Measurements from ENCODE around the gene PRRG1. TPM values are rescaled to one million over a fixed set of nuclear protein-coding genes. Genes with fewer than 3 reads are reported as not detected.
"Not testable (repeated sequence)": the region's sequence is repeated elsewhere in the genome, so short reads cannot be mapped to it uniquely, and the experiment has no call there.

PRRG1 gene
- polyA plus RNA-seq, 1 of the 3 experiments (the other 2 are of a cell fraction): 3.0 TPM

DNA sequence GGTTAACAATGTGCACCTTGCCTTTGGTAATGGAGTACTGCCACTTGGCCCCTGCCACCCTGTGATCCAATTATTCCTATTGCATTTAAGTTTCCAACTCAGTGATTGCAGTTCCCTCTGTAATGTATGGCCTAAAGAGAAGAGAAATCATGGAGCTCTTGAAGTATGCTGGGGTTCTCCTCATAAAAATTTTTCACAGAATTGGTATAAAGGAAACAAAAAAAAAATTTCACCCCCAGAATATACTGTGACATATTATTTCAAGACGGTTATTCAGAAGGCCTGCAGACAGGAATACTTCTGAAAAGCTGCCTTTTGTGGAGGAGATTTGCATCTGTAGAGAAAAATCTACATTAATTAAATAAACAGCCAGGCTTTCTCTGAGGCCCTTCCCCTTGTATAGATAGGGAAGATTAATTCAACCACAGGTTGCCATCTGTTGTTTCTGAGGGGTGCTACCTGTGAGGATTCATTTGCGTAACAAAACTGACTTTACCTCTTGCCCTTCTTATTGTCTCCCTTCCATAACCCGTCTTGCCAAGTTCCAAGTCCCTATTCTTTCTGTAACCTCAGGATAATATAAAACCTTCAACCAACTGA is 127.5 kb downstream of the PRRG1 start:
- Histone ChIP-seq H3K4me1 (ENCODE audit: control insufficient read depth in 1 of 2, insufficient read depth in 2 of 2, low read depth in 1 of 2, low read length in 1 of 2) (no peaks in the 10 kb centered on the region), H3K9me2 (no peaks in the 10 kb centered on the region), H4K20me1 (ENCODE audit: insufficient read depth) (no peaks in the 10 kb centered on the region), H2AFZ (ENCODE audit: low read depth) (no peak overlapping the region), H3K9ac (no peak overlapping the region), H3K79me2 (ENCODE audit: insufficient read depth) (no peaks in the 10 kb centered on the region), H3K36me3 (replicated peaks in 1 of 2; ENCODE audit: control insufficient read depth in 1 of 2, insufficient read depth in 2 of 2, low read length in 1 of 2) (no peaks in the 10 kb centered on the region), H3K27ac (ENCODE audit: low read depth in 2 of 2, low read length in 1 of 2) (no peak overlapping the region), H3K9me3 (no peaks in the 10 kb centered on the region), H3K4me2 (no peak overlapping the region), H3F3A (replicated peaks; ENCODE audit: insufficient read depth) (no peaks in the 10 kb centered on the region), H3K27me3 (ENCODE audit: insufficient read depth) (no peaks in the 10 kb centered on the region; the same call in 1 of the 2 replicates), H3K4me3 (ENCODE audit: low read depth in 2 of 2, low read length in 1 of 2) (no peak overlapping the region)
- ChIA-PET POLR2A (no interaction called here), CTCF (no interaction called here)
- 22% methylated on average over 3 of the region's 3 CpGs for WGBS (ENCODE audit: low lambda C conversion rate)
- DNase-seq: no peak
- TF ChIP-seq, protein P1, sequence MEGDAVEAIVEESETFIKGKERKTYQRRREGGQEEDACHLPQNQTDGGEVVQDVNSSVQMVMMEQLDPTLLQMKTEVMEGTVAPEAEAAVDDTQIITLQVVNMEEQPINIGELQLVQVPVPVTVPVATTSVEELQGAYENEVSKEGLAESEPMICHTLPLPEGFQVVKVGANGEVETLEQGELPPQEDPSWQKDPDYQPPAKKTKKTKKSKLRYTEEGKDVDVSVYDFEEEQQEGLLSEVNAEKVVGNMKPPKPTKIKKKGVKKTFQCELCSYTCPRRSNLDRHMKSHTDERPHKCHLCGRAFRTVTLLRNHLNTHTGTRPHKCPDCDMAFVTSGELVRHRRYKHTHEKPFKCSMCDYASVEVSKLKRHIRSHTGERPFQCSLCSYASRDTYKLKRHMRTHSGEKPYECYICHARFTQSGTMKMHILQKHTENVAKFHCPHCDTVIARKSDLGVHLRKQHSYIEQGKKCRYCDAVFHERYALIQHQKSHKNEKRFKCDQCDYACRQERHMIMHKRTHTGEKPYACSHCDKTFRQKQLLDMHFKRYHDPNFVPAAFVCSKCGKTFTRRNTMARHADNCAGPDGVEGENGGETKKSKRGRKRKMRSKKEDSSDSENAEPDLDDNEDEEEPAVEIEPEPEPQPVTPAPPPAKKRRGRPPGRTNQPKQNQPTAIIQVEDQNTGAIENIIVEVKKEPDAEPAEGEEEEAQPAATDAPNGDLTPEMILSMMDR (IDR thresholded peaks at IDR 0.05): no peak
- TF ChIP-seq, protein P2, sequence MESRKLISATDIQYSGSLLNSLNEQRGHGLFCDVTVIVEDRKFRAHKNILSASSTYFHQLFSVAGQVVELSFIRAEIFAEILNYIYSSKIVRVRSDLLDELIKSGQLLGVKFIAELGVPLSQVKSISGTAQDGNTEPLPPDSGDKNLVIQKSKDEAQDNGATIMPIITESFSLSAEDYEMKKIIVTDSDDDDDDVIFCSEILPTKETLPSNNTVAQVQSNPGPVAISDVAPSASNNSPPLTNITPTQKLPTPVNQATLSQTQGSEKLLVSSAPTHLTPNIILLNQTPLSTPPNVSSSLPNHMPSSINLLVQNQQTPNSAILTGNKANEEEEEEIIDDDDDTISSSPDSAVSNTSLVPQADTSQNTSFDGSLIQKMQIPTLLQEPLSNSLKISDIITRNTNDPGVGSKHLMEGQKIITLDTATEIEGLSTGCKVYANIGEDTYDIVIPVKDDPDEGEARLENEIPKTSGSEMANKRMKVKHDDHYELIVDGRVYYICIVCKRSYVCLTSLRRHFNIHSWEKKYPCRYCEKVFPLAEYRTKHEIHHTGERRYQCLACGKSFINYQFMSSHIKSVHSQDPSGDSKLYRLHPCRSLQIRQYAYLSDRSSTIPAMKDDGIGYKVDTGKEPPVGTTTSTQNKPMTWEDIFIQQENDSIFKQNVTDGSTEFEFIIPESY (IDR thresholded peaks at IDR 0.05; ENCODE audit: borderline replicate concordance, low read depth): no peak
- no peak for TF ChIP-seq NRF1 (IDR thresholded peaks at IDR 0.05; ENCODE audit: low read depth, low read length)
- TF ChIP-seq MEF2A (IDR thresholded peaks at IDR 0.05; ENCODE audit: borderline replicate concordance, low read depth): no peak
- TF ChIP-seq EZH2phosphoT487 (IDR thresholded peaks at IDR 0.05; ENCODE audit: borderline replicate concordance, low read depth): no peak

DNA sequence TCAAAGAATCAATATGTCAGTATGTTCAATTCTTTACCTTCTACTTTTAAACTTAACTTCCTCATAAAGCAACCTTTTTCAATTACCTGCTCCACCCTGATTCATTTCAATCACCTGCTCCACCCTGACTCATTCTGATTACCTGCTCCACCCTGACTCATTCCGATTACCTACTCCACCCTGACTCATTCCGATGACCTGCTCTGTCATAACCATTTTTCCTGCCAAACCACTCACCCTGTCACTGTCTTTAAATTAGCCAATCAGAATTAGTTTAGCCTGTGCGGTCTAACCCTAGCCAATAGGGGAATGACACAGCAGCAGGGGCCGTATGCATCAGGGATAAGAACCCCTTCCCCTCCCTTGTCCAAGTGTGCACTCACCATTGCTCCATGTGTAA is 135.2 kb downstream of the PRRG1 start:
- H3K9me3 ChIP-seq; H3K27ac ChIP-seq (ENCODE audit: low read depth in 2 of 2, low read length in 1 of 2); H3K9ac ChIP-seq; H3K36me3 ChIP-seq (replicated peaks in 1 of 2; ENCODE audit: control insufficient read depth in 1 of 2, insufficient read depth in 2 of 2, low read length in 1 of 2); H2AFZ ChIP-seq (ENCODE audit: low read depth); DNase-seq; H3K9me2 ChIP-seq; H3K4me2 ChIP-seq; H3F3A ChIP-seq (replicated peaks; ENCODE audit: insufficient read depth); POLR2A ChIA-PET; H3K4me1 ChIP-seq (ENCODE audit: control insufficient read depth in 1 of 2, insufficient read depth in 2 of 2, low read depth in 1 of 2, low read length in 1 of 2); H4K20me1 ChIP-seq (ENCODE audit: insufficient read depth); H3K27me3 ChIP-seq (ENCODE audit: insufficient read depth); CTCF ChIA-PET; H3K79me2 ChIP-seq (ENCODE audit: insufficient read depth); H3K4me3 ChIP-seq (ENCODE audit: low read depth in 2 of 2, low read length in 1 of 2): not testable (repeated sequence)
- WGBS (ENCODE audit: low lambda C conversion rate): 15% methylated on average over 4 of the region's 4 CpGs

DNA sequence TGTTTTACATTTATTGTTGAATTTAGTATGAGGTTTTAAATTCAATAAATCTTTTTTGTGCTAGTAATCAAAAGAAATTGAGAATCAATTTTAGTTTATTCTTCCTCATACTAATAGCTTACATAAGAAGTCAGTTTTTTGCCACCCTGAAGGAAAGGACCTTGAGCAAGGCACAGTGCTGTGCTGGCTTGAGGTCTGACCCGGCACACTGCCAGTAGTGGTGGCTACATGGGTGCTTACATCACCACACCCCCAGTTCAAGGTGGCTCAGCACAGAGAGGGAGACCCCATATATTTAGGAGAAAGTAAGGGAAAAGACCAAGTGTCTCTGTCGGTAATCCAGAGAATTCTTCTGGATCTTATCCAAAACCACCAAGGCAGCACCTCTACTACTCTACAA is 136.3 kb downstream of the PRRG1 start:
- Histone ChIP-seq H3K4me1 (ENCODE audit: control insufficient read depth in 1 of 2, insufficient read depth in 2 of 2, low read depth in 1 of 2, low read length in 1 of 2) (no peaks in the 10 kb centered on the region), H3K27ac (ENCODE audit: low read depth in 2 of 2, low read length in 1 of 2) (no peak overlapping the region), H3K9ac (no peak overlapping the region), H3K9me2 (no peaks in the 10 kb centered on the region), H3K79me2 (ENCODE audit: insufficient read depth) (no peaks in the 10 kb centered on the region), H3K4me3 (ENCODE audit: low read depth in 2 of 2, low read length in 1 of 2) (no peak overlapping the region), H3K9me3 (no peaks in the 10 kb centered on the region), H3F3A (replicated peaks; ENCODE audit: insufficient read depth) (no peaks in the 10 kb centered on the region), H2AFZ (ENCODE audit: low read depth) (no peak overlapping the region), H3K4me2 (no peak overlapping the region), H4K20me1 (ENCODE audit: insufficient read depth) (no peaks in the 10 kb centered on the region), H3K36me3 (replicated peaks in 1 of 2; ENCODE audit: control insufficient read depth in 1 of 2, insufficient read depth in 2 of 2, low read length in 1 of 2) (no peaks in the 10 kb centered on the region), H3K27me3 (ENCODE audit: insufficient read depth) (no peaks in the 10 kb centered on the region)
- TF ChIP-seq RCOR1 (IDR thresholded peaks at IDR 0.05; ENCODE audit: low read length) (no peak), GABPA (IDR thresholded peaks at IDR 0.05; ENCODE audit: low read depth) (no peak), FOXJ3 (CRISPR knock-in tag; IDR thresholded peaks at IDR 0.05) (no peak), FOXM1 (IDR thresholded peaks at IDR 0.05; ENCODE audit: low read depth) (no peak), SIN3A (IDR thresholded peaks at IDR 0.05; ENCODE audit: borderline replicate concordance, low read depth, low read length) (no peak), TCF12 (IDR thresholded peaks at IDR 0.05) (no peak), POLR2AphosphoS5 (IDR thresholded peaks at IDR 0.05; ENCODE audit: low read depth, low read length) (no peak)
- WGBS (ENCODE audit: low lambda C conversion rate): 18% methylated on average over 2 of the region's 2 CpGs
- ChIA-PET CTCF (no interaction called here), POLR2A (no interaction called here)
- DNase-seq: no peak
